ENCODE data around the gene NMD3. TPM values are rescaled to one million over a fixed set of nuclear protein-coding genes. Genes with fewer than 3 reads are reported as not detected.
A peak's percentile ranks its signal among the peaks of the same experiment; 100 is the strongest.

The NMD3 gene
- total and polyA plus RNA-seq, 9 of the 15 experiments (the other 6 are each of a cell fraction or from before 2014, with no cell fraction given), result 63.5 to 178 (median 111) TPM

- H3K4me3 ChIP-seq, result no peak overlapping the region
- CTCF ChIA-PET (ENCODE audit: low intra/inter-chr PET ratio), result no interaction called here
- TF ChIP-seq YBX1 (IDR thresholded peaks at IDR 0.05) (no peak), ZNF263 (CRISPR knock-in tag; IDR thresholded peaks at IDR 0.05; ENCODE audit: borderline replicate concordance) (no peak), GATAD2A (IDR thresholded peaks at IDR 0.05) (no peak), KLF1 (tag; IDR thresholded peaks at IDR 0.05) (no peak), FOXJ3 (CRISPR knock-in tag; IDR thresholded peaks at IDR 0.05) (no peak), CBX1 (IDR thresholded peaks at IDR 0.05; ENCODE audit: low read depth) (no peak), CBX3 (IDR thresholded peaks at IDR 0.05; ENCODE audit: borderline replicate concordance in 1 of 2, low read length in 2 of 2) (no peak), RBM15 (IDR thresholded peaks at IDR 0.05; ENCODE audit: insufficient read depth, low read length) (no peak), HMGXB4 (CRISPR knock-in tag; IDR thresholded peaks at IDR 0.05) (no peak), KAT7 (CRISPR knock-in tag; IDR thresholded peaks at IDR 0.05; ENCODE audit: borderline replicate concordance) (no peak), CTCFL (IDR thresholded peaks at IDR 0.05; ENCODE audit: borderline replicate concordance, insufficient read depth, low read depth, low read length, poor library complexity, severe bottlenecking) (no peak)
- intact Hi-C loops (cut with micrococcal nuclease), result no loop called here
- POLR2A ChIA-PET, result no interaction called here
- DNase-seq (ENCODE audit: extremely low read depth in 1 of 4, low spot score in 3 of 4) (no peak), FAIRE-seq (no peak), ATAC-seq (peak; percentile 20; the same call in 2 of the 3 replicates)
- H3K4me1 ChIP-seq (replicated peaks in 1 of 2; ENCODE audit: control insufficient read depth in 2 of 2, insufficient read depth in 2 of 2, low read length in 2 of 2), result no peaks in the 10 kb centered on the region
- no peak overlapping the region for H2AFZ ChIP-seq (ENCODE audit: low read depth, low read length)
- H3K9ac ChIP-seq (ENCODE audit: insufficient read depth in 1 of 2, low read depth in 2 of 2, low read length in 2 of 2), result no peak overlapping the region
- H3K9me3 ChIP-seq (replicated peaks; ENCODE audit: control insufficient read depth, insufficient read depth, low read depth, low read length), result no peaks in the 10 kb centered on the region
- H4K20me1 ChIP-seq (replicated peaks; ENCODE audit: control insufficient read depth, insufficient read depth, low read length), result no peaks in the 10 kb centered on the region
- no peak overlapping the region for H3K4me2 ChIP-seq (ENCODE audit: insufficient read depth, low read length)
- no peaks in the 10 kb centered on the region for H3K9me1 ChIP-seq (ENCODE audit: control insufficient read depth, insufficient read depth, low read length)
- H3K36me3 ChIP-seq (ENCODE audit: control insufficient read depth, insufficient read depth, low read length), result peaks cover 51% of the 10 kb centered on the region
- in situ Hi-C loops (cut with MboI), result no loop called here
- H3K79me2 ChIP-seq (ENCODE audit: control insufficient read depth, insufficient read depth, low read length), result no peaks in the 10 kb centered on the region
- no peak overlapping the region for H3K27ac ChIP-seq (ENCODE audit: extremely low read depth, low read depth, low read length)
- BruUV-seq (replicated peaks), result no TSS peak
- WGBS (ENCODE audit: insufficient coverage, low coverage, missing lambda C conversion rate), result 75% methylated on average over 1 of the region's 1 CpG
- H3K27me3 ChIP-seq (ENCODE audit: control insufficient read depth in 2 of 2, insufficient read depth in 2 of 2, low read length in 2 of 2), result no peaks in the 10 kb centered on the region
Observed at GRCh38 chr3:161254861-161255260, 33.8 kb downstream of the NMD3 start.
